ENCODE results near the gene PRSS50. TPM values are rescaled to one million over a fixed set of nuclear protein-coding genes. Genes with fewer than 3 reads are reported as not detected.

The PRSS50 gene
- not detected in 2 replicates for total RNA-seq

GRCh38 chr3:46717447-46718231 lies at the start of gene PRSS50:
Gene PRSS50, minus strand, starts transcription at chr3:46717869. Its CDS starts 45 bp downstream, at chr3:46717824.

GRCh38 chr3:46701181-46701939 lies 16.3 kb downstream of the PRSS50 start, which contains the start of gene TMIE:
Gene TMIE, plus strand, starts transcription at chr3:46701392. Its CDS starts 96 bp downstream, at chr3:46701488.

GRCh38 chr3:46693038-46693891 lies 24.4 kb downstream of the PRSS50 start, which contains the start of gene ALS2CL:
Gene ALS2CL, minus strand, starts transcription at chr3:46693679. Its CDS starts 4,239 bp downstream, at chr3:46689440.

Other genes starting within 250 kb of the PRSS50 start
- not detected in 2 replicates for gene RTP3, start 219.9 kb downstream of the PRSS50 start, total RNA-seq
- 0.65 and 2.2 TPM in 2 replicates for gene LRRC2, start 151.6 kb downstream of the PRSS50 start, total RNA-seq
- not detected in 2 replicates for gene FAM240A, start 105.3 kb downstream of the PRSS50 start, total RNA-seq
- 2.1 and 44.2 TPM in 2 replicates for gene ALS2CL, start 24.2 kb downstream of the PRSS50 start, total RNA-seq
- gene TMIE, start 16.5 kb downstream of the PRSS50 start, total RNA-seq = 7.3 TPM in 1 of 2 replicates, not detected in the other
- gene MYL3, start 145.6 kb upstream of the PRSS50 start, total RNA-seq = 14.3 TPM in 1 of 2 replicates, not detected in the other
- gene PTH1R, start 159.9 kb upstream of the PRSS50 start, total RNA-seq = 1.4 and 27.5 TPM in 2 replicates